Esophagus muscularis mucosa (tissue), 4 donors: ENCODE data around the gene STEAP4. TPM values are rescaled to one million over a fixed set of nuclear protein-coding genes. Genes with fewer than 3 reads are reported as not detected.
"Not testable (repeated sequence)": the region's sequence is repeated elsewhere in the genome, so short reads cannot be mapped to it uniquely, and the experiment has no call there.

Experiments used
- DNase-seq: peaks from one replicate; pipeline ENCODE4 v3.0.0-alpha.2; 2017; ENCODE audit errors: extremely low spot score
- H3K27ac ChIP-seq, 4 donors: fragments of 200-600 bp; sonication (generic); replicated peaks in 1 of 4; 1 replicate in 3 of 4; 2 replicates in 1 of 4; pipeline ENCODE4 v1.5.1; 2016 to 2019; ENCODE audit warnings: mild to moderate bottlenecking in 1 of 4
- H3K27me3 ChIP-seq, 4 donors: fragments of 200-600 bp; sonication (generic); one replicate each; pipeline versions ENCODE4 v1.5.1 to v1.6.0; 2016 to 2019
- H3K36me3 ChIP-seq, 4 donors: fragments of 200-600 bp; sonication (generic); one replicate each; pipeline ENCODE4 v1.5.1; 2016 to 2019
- H3K4me1 ChIP-seq, 4 donors: fragments of 200-600 bp; sonication (generic); one replicate each; pipeline ENCODE4 v1.5.1; 2016 to 2019
- H3K4me3 ChIP-seq, 4 donors: fragments of 200-600 bp; sonication (generic); 1 replicate in 2 of 4; 2 replicates in 2 of 4; pipeline ENCODE4 v1.5.1; 2016 to 2019; ENCODE audit warnings: mild to moderate bottlenecking in 4 of 4, moderate library complexity in 1 of 4
- H3K9me3 ChIP-seq, 4 donors: fragments of 200-600 bp; sonication (generic); 1 replicate in 3 of 4; 2 replicates in 1 of 4; pipeline ENCODE4 v1.5.1; 2016 to 2019
- CTCF ChIP-seq, 3 experiments: fragments of 200-600 bp in 2 of 3; fragments of 450-650 bp in 1 of 3; sonication (generic) in 2 of 3; IDR thresholded peaks; one replicate each; pipeline ENCODE4 v1.5.1; 2017 to 2019; ENCODE audit warnings: antibody characterized with exemption in 3 of 3, mild to moderate bottlenecking in 2 of 3, moderate library complexity in 1 of 3
- EP300 ChIP-seq: sonication (generic); formaldehyde crosslinking; IDR thresholded peaks from one replicate; pipeline ENCODE4 v1.6.1; 2017; ENCODE audit warnings: antibody characterized with exemption
- POLR2A ChIP-seq: fragments of 450-650 bp; IDR thresholded peaks from one replicate; pipeline ENCODE4 v1.6.1; 2017; ENCODE audit warnings: antibody characterized with exemption, moderate library complexity, mild to moderate bottlenecking, low read depth
- POLR2AphosphoS5 ChIP-seq, 2 donors: sonication (generic); formaldehyde crosslinking; IDR thresholded peaks; one replicate each; pipeline ENCODE4 v1.6.1; 2017; ENCODE audit warnings: antibody characterized with exemption in 2 of 2
- WGBS: methylation state at CpG from one replicate; pipeline ENCODE4 v1.1.5; 2018; 5-methylcytosine and 5-hydroxymethylcytosine counted together
- intact Hi-C: fragments of 100-400 bp; cut with DNase I; formaldehyde crosslinking; loops from one replicate; pipeline ENCODE4 v1.15.1; 2023
- total RNA-seq, 4 donors: library from RNA; depleted of rRNA; stranded (reverse); fragments of >200 nt; gene quantifications; one replicate each; pipeline versions ENCODE4 v1.1.0 to v1.2.1, GENCODE V29; 2016

STEAP4 gene
- total RNA-seq, 4 donors from 2014 or later, result 21.6 to 72.4 (median 56.6) TPM

- Histone ChIP-seq H3K4me3 (no peak overlapping the region), H3K9me3 (no peaks in the 10 kb centered on the region), H3K4me1 (no peaks in the 10 kb centered on the region), H3K27ac (no peak overlapping the region), H3K36me3 (no peaks in the 10 kb centered on the region), H3K27me3 (no peaks in the 10 kb centered on the region)
- WGBS, result 90% methylated on average over 4 of the region's 4 CpGs
- no peak for DNase-seq
- no peak for TF ChIP-seq EP300
- intact Hi-C loops, result no loop called here
Observed at GRCh38 chr7:88262562-88262961, 44.1 kb downstream of the STEAP4 start.

GRCh38 chr7:88260719-88261118, 46.0 kb downstream of the STEAP4 start:
- Histone ChIP-seq H3K36me3 (no peaks in the 10 kb centered on the region), H3K4me1 (no peaks in the 10 kb centered on the region), H3K9me3 (no peaks in the 10 kb centered on the region), H3K27me3 (no peaks in the 10 kb centered on the region), H3K4me3 (no peak overlapping the region), H3K27ac (no peak overlapping the region)
- 85% methylated on average over 1 of the region's 1 CpG for WGBS
- intact Hi-C loops, result no loop called here
- no peak for TF ChIP-seq POLR2A
- TF ChIP-seq POLR2AphosphoS5 (IDR thresholded peaks at IDR 0.05), result no peak
- no peak for TF ChIP-seq CTCF (IDR thresholded peaks at IDR 0.05)
- no peak for TF ChIP-seq EP300
- no peak for DNase-seq

- intact Hi-C loops, result no loop called here
- WGBS, result 53% methylated on average over 2 of the region's 2 CpGs
- H3K27me3 ChIP-seq, result no peaks in the 10 kb centered on the region
- H3K9me3 ChIP-seq, result peaks cover 0 to 5% (median 3%) of the 10 kb centered on the region in 4 donors
- no peak for DNase-seq
- no peak for TF ChIP-seq POLR2A
- TF ChIP-seq CTCF (IDR thresholded peaks at IDR 0.05), result no peak
- TF ChIP-seq POLR2AphosphoS5 (IDR thresholded peaks at IDR 0.05), result no peak
- no peak for TF ChIP-seq EP300
- no peak overlapping the region for H3K4me3 ChIP-seq
- no peak overlapping the region for H3K27ac ChIP-seq
- no peaks in the 10 kb centered on the region for H3K36me3 ChIP-seq
- H3K4me1 ChIP-seq, result no peaks in the 10 kb centered on the region
Observed at GRCh38 chr7:88259656-88260380, 46.9 kb downstream of the STEAP4 start.

GRCh38 chr7:88258296-88258695, 48.4 kb downstream of the STEAP4 start:
- peaks cover 0 to 20% (median 17%) of the 10 kb centered on the region in 4 donors for H3K9me3 ChIP-seq
- 100% methylated on average over 1 of the region's 1 CpG for WGBS
- H3K36me3 ChIP-seq, intact Hi-C loops, DNase-seq, H3K4me1 ChIP-seq, H3K27ac ChIP-seq, H3K27me3 ChIP-seq, H3K4me3 ChIP-seq: not testable (repeated sequence)

- no peak overlapping the region for H3K27ac ChIP-seq
- no peaks in the 10 kb centered on the region for H3K27me3 ChIP-seq
- TF ChIP-seq EP300 (no peak), POLR2AphosphoS5 (IDR thresholded peaks at IDR 0.05) (no peak), CTCF (IDR thresholded peaks at IDR 0.05) (no peak), POLR2A (no peak)
- intact Hi-C loops, result no loop called here
- no peaks in the 10 kb centered on the region for H3K4me1 ChIP-seq
- H3K36me3 ChIP-seq, result no peaks in the 10 kb centered on the region
- no peak for DNase-seq
- H3K9me3 ChIP-seq, result peaks cover 0 to 26% (median 23%) of the 10 kb centered on the region in 4 donors
- H3K4me3 ChIP-seq, result no peak overlapping the region
Observed at GRCh38 chr7:88256906-88257305, 49.8 kb downstream of the STEAP4 start.
